Left ventricle myocardium inferior (tissue), 1 donor: ENCODE data around the gene HDLBP. TPM values are rescaled to one million over a fixed set of nuclear protein-coding genes. Genes with fewer than 3 reads are reported as not detected.

Experiments
- DNase-seq: peaks from one replicate; pipeline ENCODE4 v3.0.0-alpha.2; 2020
- H3K27ac ChIP-seq: fragments of 200-600 bp; replicated peaks from 2 replicates; pipeline ENCODE4 v1.8.0; 2021
- H3K27me3 ChIP-seq: fragments of 200-600 bp; 2 replicates; pipeline ENCODE4 v1.8.0; 2021; ENCODE audit warnings: low read depth
- H3K36me3 ChIP-seq: fragments of 200-600 bp; 2 replicates; pipeline ENCODE4 v1.8.0; 2021
- H3K4me1 ChIP-seq: fragments of 200-600 bp; 2 replicates; pipeline ENCODE4 v1.8.0; 2021
- H3K4me3 ChIP-seq: fragments of 200-600 bp; 2 replicates; pipeline ENCODE4 v1.8.0; 2021; ENCODE audit warnings: mild to moderate bottlenecking, moderate library complexity
- H3K9me3 ChIP-seq: fragments of 200-600 bp; replicated peaks from 2 replicates; pipeline ENCODE4 v1.8.0; 2021
- intact Hi-C: fragments of 100-400 bp; cut with micrococcal nuclease; formaldehyde crosslinking; loops from one replicate; pipeline ENCODE4 v1.11.0; 2022
- total RNA-seq: library from RNA; stranded (reverse); fragmentation: NEBNext Ultra II Directional; extraction: Animal tissue kit (Norgen Biotek cat#: 25700); gene quantifications from one replicate; pipeline ENCODE4 v1.2.1, GENCODE V29; 2021
- TF ChIP-seq, protein P1 (sequence below): fragments of 200-600 bp; IDR thresholded peaks from 2 replicates; pipeline ENCODE4 v1.8.0; 2021; ENCODE audit warnings: antibody characterized with exemption, mild to moderate bottlenecking, borderline replicate concordance
- donor health status: DM: no; HTN: yes; CAD: no; lungs with severe emphysema.

The HDLBP gene
- total RNA-seq, 1 donor from 2014 or later = 365 TPM

GRCh38 chr2:241314226-241315092 lies 1.0 kb downstream of the HDLBP start:
- peaks cover 80% of the 10 kb centered on the region for H3K4me1 ChIP-seq
- H3K27ac ChIP-seq = peak overlapping the region; percentile 100
- H3K27me3 ChIP-seq = no peaks in the 10 kb centered on the region
- intact Hi-C loops = no loop called here
- no peaks in the 10 kb centered on the region for H3K36me3 ChIP-seq
- DNase-seq = no peak
- no peaks in the 10 kb centered on the region for H3K9me3 ChIP-seq
- H3K4me3 ChIP-seq = peak overlapping the region; percentile 82
- TF ChIP-seq, protein P1, sequence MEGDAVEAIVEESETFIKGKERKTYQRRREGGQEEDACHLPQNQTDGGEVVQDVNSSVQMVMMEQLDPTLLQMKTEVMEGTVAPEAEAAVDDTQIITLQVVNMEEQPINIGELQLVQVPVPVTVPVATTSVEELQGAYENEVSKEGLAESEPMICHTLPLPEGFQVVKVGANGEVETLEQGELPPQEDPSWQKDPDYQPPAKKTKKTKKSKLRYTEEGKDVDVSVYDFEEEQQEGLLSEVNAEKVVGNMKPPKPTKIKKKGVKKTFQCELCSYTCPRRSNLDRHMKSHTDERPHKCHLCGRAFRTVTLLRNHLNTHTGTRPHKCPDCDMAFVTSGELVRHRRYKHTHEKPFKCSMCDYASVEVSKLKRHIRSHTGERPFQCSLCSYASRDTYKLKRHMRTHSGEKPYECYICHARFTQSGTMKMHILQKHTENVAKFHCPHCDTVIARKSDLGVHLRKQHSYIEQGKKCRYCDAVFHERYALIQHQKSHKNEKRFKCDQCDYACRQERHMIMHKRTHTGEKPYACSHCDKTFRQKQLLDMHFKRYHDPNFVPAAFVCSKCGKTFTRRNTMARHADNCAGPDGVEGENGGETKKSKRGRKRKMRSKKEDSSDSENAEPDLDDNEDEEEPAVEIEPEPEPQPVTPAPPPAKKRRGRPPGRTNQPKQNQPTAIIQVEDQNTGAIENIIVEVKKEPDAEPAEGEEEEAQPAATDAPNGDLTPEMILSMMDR = no peak

DNA sequence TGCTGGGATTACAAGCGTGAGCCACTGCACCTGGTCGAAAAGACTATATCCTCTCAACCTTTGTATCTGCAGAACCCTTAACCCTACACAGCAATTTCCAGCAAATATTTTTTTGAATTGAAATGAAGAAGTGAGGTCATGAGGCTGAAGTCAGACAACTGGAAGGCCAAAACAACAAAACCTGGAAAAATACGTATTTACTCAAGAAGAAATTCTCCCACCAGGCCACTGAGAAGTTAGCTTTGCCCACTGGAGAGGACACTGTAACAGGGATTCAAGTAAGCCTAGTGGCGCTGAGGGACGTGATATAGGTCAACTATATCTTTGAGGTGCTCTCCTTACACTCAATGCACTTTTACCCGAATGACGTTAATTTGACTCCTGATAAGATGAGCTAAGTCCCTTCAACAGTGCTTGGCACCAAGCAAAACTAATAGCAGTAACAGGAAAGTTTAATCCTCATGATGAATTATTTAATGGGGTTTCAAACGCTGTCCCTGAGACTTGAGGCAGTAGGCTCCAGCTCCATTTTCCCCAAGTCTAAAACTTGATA lies 1.9 kb downstream of the HDLBP start:
- H3K27me3 ChIP-seq = no peaks in the 10 kb centered on the region
- H3K9me3 ChIP-seq = no peaks in the 10 kb centered on the region
- H3K27ac ChIP-seq = peak overlapping the region; percentile 100
- H3K36me3 ChIP-seq = no peaks in the 10 kb centered on the region
- TF ChIP-seq, protein P1 = no peak
- intact Hi-C loops = no loop called here
- DNase-seq = no peak
- peaks cover 80% of the 10 kb centered on the region for H3K4me1 ChIP-seq
- peak overlapping the region; percentile 82 for H3K4me3 ChIP-seq

DNA sequence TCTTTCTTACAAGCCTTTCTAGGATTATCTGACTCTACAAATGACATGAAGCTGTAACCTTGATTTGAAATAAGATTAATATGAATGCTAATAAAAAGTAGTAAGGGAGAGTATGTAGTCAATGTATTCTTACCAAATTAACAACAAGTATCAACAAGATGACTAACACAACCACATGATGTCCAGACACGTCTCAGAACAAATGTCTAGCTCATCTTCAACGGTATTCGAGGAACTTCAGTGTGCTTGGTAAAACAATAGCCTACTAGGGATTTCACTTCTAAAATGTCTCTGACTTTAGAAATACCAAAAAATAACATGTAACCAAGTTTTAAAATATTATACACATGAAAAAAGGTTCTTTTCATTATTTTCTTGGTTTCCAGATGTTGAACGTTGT lies 3.4 kb downstream of the HDLBP start:
- TF ChIP-seq, protein P1 = no peak

DNA sequence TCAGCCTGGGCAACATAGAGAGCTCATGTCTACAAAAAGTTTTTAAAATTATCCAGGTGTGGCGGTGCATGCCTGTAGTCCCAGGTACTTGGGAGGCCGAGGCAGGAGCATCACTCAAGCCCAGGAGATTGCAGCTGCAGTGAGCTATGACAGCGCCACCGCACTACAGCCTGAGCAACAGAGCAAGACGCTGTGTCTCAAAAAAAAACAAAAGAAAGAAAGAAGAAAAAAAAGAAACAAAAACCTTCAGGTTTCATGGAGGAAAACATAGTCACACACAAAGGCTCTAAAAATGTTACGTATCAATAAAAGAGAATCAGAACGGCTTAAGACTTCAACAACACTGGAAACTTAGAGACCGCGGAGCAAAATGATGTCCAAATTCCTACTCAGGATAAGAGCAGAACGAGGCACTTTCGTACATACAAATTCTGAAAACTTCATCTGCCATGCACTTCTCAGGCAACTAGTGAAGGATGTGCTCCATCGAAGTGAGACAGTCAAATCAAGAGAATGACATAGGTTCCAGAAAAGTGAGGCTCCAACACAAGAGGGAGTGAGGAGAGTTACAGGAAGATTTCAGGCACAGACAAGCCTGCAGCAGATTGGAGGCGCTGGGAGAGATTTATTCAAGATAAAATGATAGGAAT lies 4.4 kb downstream of the HDLBP start:
- TF ChIP-seq, protein P1 = no peak
- H3K4me1 ChIP-seq = peaks cover 78% of the 10 kb centered on the region
- intact Hi-C loops = no loop called here

More for the DNA sequence above, 3.4 kb downstream of the HDLBP start:
- no peaks in the 10 kb centered on the region for H3K27me3 ChIP-seq
- no peak for DNase-seq
- H3K36me3 ChIP-seq = no peaks in the 10 kb centered on the region
- no peak overlapping the region for H3K4me3 ChIP-seq
- intact Hi-C loops = no loop called here
- H3K27ac ChIP-seq = peak overlapping the region; percentile 38
- no peaks in the 10 kb centered on the region for H3K9me3 ChIP-seq
- H3K4me1 ChIP-seq = peaks cover 78% of the 10 kb centered on the region

GRCh38 chr2:241309684-241310117 lies 5.8 kb downstream of the HDLBP start:
- intact Hi-C loops = no loop called here
- Histone ChIP-seq H3K27me3 (no peaks in the 10 kb centered on the region), H3K9me3 (no peaks in the 10 kb centered on the region), H3K36me3 (no peaks in the 10 kb centered on the region), H3K27ac (no peak overlapping the region), H3K4me1 (peaks cover 87% of the 10 kb centered on the region), H3K4me3 (no peak overlapping the region)
- TF ChIP-seq, protein P1 = no peak
- no peak for DNase-seq

More for the DNA sequence above, 4.4 kb downstream of the HDLBP start:
- Histone ChIP-seq H3K27ac (no peak overlapping the region), H3K4me3 (no peak overlapping the region), H3K27me3 (no peaks in the 10 kb centered on the region), H3K36me3 (no peaks in the 10 kb centered on the region), H3K9me3 (no peaks in the 10 kb centered on the region)
- DNase-seq = no peak
